LNCaP clone FGC (cell line): Measurements from ENCODE around the gene EXOSC7.
"Not testable (repeated sequence)": the region's sequence is repeated elsewhere in the genome, so short reads cannot be mapped to it uniquely, and the experiment has no call there.

ENCODE experiments used
- DNase-seq: peaks from one replicate; pipeline ENCODE4 v3.0.0-alpha.2; 2011; ENCODE audit warnings: low read depth
- H3K4me3 ChIP-seq: 2 replicates; pipeline ENCODE4 v1.5.1; 2011; ENCODE audit warnings: mild to moderate bottlenecking, low read depth, low read length, control low read depth
- TF ChIP-seq, protein P1 (sequence below): IDR thresholded peaks from 2 replicates; pipeline ENCODE4 v1.5.1; 2012; ENCODE audit warnings: mild to moderate bottlenecking; ENCODE audit not compliant: control insufficient read depth, insufficient read depth; ENCODE audit errors: extremely low read depth

Gene EXOSC7

GRCh38 chr3:44932271-44932670, 43.8 kb upstream of the EXOSC7 start:
- TF ChIP-seq, protein P1, sequence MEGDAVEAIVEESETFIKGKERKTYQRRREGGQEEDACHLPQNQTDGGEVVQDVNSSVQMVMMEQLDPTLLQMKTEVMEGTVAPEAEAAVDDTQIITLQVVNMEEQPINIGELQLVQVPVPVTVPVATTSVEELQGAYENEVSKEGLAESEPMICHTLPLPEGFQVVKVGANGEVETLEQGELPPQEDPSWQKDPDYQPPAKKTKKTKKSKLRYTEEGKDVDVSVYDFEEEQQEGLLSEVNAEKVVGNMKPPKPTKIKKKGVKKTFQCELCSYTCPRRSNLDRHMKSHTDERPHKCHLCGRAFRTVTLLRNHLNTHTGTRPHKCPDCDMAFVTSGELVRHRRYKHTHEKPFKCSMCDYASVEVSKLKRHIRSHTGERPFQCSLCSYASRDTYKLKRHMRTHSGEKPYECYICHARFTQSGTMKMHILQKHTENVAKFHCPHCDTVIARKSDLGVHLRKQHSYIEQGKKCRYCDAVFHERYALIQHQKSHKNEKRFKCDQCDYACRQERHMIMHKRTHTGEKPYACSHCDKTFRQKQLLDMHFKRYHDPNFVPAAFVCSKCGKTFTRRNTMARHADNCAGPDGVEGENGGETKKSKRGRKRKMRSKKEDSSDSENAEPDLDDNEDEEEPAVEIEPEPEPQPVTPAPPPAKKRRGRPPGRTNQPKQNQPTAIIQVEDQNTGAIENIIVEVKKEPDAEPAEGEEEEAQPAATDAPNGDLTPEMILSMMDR: peak; percentile 16; the same call in 1 of the 2 replicates
- DNase-seq: no peak
- no peak overlapping the region for H3K4me3 ChIP-seq

DNA sequence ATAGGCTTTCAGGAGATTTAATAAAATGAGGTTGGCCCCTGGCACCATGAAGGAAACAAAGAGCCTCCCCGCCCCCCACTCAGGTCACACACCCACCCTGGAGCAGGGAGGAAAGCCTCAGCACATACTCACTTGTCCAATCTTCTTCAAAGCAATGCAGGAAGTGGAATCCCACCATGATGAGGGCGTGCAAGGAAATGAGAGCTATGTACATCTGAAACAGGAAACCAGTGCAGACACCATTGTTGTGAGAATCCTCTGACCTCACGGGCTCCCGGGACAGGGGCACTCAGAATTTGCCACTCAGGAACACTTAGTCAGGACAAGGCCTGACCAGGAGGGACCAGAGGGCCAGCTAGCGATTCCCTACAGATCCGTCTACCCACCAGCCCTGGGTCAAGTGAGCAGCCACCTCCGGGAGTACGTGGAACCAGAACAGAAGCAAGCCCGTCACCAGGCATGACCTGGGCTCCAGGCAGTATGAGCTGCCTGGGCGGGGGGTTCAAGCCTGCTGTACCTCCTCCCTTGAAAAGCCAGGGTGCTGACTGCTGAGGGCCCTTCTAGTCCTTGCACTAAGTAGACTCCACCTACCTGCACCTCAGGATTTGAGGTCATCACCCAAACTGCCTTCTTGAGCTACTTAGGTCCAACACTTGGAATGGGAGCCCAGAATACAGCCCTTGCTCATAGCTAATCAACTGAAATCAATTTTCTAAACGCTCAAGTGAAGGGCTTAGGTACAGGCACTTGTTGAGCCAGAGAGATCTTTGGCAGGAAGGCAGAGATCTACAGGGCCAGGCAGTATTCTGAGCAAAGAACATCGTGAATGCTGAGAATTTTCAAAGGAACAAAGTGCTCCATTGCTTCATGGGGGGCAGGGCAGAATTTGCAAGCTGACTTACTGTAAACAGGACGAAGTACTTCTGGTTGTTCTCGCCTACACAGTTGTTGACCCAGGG, 42.8 kb upstream of the EXOSC7 start:
- no peak for DNase-seq
- no peak overlapping the region for H3K4me3 ChIP-seq
- TF ChIP-seq, protein P1: no peak

- no peak for DNase-seq
- no peak overlapping the region for H3K4me3 ChIP-seq
- TF ChIP-seq, protein P1: no peak
These were observed 36.4 kb upstream of the EXOSC7 start for GRCh38 chr3:44939581-44940036.

GRCh38 chr3:44942202-44942921, 33.7 kb upstream of the EXOSC7 start:
- no peak overlapping the region for H3K4me3 ChIP-seq
- no peak for DNase-seq
- TF ChIP-seq, protein P1: no peak

GRCh38 chr3:44948239-44948638, 27.8 kb upstream of the EXOSC7 start:
- H3K4me3 ChIP-seq: no peak overlapping the region
- DNase-seq: no peak
- TF ChIP-seq, protein P1: no peak

- DNase-seq: not testable (repeated sequence)
These were observed 26.3 kb upstream of the EXOSC7 start for GRCh38 chr3:44949770-44950169.

DNA sequence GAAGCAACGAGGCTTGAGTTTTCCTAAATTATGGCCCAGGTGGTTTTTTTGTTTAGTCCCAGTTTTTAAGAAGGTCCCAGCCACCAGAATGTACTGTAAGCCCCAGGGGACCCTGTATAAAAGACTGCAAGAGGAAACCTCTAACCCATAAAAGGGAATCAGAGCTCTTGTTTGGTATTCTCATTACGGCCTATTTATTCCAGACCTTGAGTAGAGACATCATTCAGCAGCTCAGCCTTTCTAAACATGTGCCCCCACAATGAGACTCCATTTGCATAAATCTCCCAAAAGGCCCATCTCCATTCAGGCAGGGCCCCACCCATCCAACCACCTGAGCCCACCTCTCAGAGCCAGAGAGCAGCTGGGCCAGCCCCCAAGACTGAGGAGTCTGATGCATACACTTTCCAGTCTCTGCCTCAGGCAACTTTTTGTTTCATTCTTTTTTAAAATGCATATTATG, 25.7 kb upstream of the EXOSC7 start:
- no peak overlapping the region for H3K4me3 ChIP-seq
- TF ChIP-seq, protein P1: no peak
- DNase-seq: no peak

More at GRCh38 chr3:44949770-44950169, 26.3 kb upstream of the EXOSC7 start:
- not testable (repeated sequence) for H3K4me3 ChIP-seq
